Measurements from ENCODE around the gene TMEM132D.

DNA sequence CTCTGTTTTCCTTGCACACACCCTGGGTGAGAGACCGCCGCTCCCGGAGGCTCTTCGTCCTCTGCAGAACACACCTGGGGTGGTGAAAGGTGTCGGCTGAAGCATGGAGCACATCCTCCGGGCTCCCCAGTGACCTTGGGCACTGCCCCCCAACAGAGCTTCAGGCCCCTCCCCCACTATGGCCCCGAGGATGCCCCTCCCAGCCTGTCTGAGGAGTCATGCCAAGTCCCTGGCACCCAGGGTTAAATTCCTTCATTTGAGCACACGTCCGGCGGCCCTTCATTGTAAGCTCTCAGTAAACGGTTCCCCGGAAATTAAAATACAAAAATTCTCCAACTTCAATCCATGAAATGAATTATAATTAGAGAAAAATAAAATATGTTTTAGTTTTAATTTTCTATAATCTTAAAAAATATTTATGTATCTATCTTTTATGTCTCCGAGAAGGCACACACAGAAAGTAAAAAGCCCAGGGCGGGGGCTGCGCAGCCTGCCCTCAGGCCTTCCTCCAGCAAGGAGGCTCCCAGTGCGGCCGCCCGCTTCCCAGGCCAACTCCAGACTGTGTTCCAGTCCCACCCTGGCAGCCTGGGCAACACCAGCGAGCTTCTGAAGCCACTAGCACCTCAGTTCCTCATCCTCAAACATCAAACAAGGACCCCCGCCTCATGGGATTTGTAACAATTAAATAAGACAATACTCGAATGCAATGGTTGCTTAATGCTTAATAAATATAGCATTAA, 63.5 kb downstream of the TMEM132D start:
- TF ChIP-seq CTCF (tag by site-specific recombination; IDR thresholded peaks at IDR 0.05) (no peak), ZFP41 (tag by site-specific recombination; IDR thresholded peaks at IDR 0.05; ENCODE audit: borderline replicate concordance) (no peak), KLF9 (tag by site-specific recombination; IDR thresholded peaks at IDR 0.05; ENCODE audit: low read depth) (no peak), ZNF776 (tag by site-specific recombination; IDR thresholded peaks at IDR 0.05; ENCODE audit: borderline replicate concordance) (no peak), ZNF221 (tag by site-specific recombination; IDR thresholded peaks at IDR 0.05; ENCODE audit: borderline replicate concordance) (no peak), REST (tag by site-specific recombination; IDR thresholded peaks at IDR 0.05) (no peak)
- TF ChIP-seq, protein P1, sequence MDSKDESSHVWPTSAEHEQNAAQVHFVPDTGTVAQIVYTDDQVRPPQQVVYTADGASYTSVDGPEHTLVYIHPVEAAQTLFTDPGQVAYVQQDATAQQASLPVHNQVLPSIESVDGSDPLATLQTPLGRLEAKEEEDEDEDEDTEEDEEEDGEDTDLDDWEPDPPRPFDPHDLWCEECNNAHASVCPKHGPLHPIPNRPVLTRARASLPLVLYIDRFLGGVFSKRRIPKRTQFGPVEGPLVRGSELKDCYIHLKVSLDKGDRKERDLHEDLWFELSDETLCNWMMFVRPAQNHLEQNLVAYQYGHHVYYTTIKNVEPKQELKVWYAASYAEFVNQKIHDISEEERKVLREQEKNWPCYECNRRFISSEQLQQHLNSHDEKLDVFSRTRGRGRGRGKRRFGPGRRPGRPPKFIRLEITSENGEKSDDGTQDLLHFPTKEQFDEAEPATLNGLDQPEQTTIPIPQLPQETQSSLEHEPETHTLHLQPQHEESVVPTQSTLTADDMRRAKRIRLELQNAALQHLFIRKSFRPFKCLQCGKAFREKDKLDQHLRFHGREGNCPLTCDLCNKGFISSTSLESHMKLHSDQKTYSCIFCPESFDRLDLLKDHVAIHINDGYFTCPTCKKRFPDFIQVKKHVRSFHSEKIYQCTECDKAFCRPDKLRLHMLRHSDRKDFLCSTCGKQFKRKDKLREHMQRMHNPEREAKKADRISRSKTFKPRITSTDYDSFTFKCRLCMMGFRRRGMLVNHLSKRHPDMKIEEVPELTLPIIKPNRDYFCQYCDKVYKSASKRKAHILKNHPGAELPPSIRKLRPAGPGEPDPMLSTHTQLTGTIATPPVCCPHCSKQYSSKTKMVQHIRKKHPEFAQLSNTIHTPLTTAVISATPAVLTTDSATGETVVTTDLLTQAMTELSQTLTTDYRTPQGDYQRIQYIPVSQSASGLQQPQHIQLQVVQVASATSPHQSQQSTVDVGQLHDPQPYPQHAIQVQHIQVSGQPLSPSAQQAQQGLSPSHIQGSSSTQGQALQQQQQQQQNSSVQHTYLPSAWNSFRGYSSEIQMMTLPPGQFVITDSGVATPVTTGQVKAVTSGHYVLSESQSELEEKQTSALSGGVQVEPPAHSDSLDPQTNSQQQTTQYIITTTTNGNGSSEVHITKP (tag by site-specific recombination; IDR thresholded peaks at IDR 0.05): no peak

Measured in HEK293 (cell line).